ENCODE data around the gene OR9Q2. TPM values are rescaled to one million over a fixed set of nuclear protein-coding genes. Genes with fewer than 3 reads are reported as not detected.

OR9Q2 gene
- total and polyA plus RNA-seq, 2 of the 13 experiments (the other 11 are each of a cell fraction or from before 2014, with no cell fraction given), result not detected

DNA sequence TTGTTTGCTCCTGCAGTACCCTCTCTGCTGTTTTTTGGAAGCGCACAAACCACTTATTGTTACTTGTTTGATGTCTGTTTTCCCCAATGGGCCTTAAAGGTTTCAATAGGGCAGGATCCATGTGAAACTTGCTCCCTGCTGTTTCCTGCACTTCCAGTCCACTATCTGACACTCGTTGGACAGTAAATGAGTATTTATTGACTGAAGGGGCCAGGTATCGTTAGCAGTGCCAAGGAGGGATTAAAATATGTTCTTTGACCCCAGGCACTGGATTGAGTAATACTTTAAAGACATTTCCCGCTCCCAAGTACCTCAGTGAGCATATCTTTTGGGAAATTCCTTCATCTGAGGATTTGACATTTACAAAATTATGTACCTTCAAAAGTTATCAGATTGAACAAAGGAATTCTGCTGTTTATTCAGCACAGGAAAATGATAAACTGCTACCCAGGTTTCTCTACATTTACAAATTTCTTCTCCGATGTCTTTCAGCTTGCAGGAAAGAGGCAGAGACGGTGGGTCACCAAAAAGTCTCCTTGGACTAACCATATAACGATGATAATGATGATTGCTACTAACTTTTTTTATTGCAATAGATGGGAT lies 23.3 kb upstream of the OR9Q2 start (continued):
- TF ChIP-seq, protein P1, sequence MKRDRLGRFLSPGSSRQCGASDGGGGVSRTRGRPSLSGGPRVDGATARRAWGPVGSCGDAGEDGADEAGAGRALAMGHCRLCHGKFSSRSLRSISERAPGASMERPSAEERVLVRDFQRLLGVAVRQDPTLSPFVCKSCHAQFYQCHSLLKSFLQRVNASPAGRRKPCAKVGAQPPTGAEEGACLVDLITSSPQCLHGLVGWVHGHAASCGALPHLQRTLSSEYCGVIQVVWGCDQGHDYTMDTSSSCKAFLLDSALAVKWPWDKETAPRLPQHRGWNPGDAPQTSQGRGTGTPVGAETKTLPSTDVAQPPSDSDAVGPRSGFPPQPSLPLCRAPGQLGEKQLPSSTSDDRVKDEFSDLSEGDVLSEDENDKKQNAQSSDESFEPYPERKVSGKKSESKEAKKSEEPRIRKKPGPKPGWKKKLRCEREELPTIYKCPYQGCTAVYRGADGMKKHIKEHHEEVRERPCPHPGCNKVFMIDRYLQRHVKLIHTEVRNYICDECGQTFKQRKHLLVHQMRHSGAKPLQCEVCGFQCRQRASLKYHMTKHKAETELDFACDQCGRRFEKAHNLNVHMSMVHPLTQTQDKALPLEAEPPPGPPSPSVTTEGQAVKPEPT (CRISPR knock-in tag; IDR thresholded peaks at IDR 0.05; ENCODE audit: low read depth), result no peak
- TF ChIP-seq, protein P2, sequence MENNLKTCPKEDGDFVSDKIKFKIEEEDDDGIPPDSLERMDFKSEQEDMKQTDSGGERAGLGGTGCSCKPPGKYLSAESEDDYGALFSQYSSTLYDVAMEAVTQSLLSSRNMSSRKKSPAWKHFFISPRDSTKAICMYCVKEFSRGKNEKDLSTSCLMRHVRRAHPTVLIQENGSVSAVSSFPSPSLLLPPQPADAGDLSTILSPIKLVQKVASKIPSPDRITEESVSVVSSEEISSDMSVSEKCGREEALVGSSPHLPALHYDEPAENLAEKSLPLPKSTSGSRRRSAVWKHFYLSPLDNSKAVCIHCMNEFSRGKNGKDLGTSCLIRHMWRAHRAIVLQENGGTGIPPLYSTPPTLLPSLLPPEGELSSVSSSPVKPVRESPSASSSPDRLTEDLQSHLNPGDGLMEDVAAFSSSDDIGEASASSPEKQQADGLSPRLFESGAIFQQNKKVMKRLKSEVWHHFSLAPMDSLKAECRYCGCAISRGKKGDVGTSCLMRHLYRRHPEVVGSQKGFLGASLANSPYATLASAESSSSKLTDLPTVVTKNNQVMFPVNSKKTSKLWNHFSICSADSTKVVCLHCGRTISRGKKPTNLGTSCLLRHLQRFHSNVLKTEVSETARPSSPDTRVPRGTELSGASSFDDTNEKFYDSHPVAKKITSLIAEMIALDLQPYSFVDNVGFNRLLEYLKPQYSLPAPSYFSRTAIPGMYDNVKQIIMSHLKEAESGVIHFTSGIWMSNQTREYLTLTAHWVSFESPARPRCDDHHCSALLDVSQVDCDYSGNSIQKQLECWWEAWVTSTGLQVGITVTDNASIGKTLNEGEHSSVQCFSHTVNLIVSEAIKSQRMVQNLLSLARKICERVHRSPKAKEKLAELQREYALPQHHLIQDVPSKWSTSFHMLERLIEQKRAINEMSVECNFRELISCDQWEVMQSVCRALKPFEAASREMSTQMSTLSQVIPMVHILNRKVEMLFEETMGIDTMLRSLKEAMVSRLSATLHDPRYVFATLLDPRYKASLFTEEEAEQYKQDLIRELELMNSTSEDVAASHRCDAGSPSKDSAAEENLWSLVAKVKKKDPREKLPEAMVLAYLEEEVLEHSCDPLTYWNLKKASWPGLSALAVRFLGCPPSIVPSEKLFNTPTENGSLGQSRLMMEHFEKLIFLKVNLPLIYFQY (CRISPR knock-in tag; IDR thresholded peaks at IDR 0.05; ENCODE audit: borderline replicate concordance), result no peak
- TF ChIP-seq, protein P3, sequence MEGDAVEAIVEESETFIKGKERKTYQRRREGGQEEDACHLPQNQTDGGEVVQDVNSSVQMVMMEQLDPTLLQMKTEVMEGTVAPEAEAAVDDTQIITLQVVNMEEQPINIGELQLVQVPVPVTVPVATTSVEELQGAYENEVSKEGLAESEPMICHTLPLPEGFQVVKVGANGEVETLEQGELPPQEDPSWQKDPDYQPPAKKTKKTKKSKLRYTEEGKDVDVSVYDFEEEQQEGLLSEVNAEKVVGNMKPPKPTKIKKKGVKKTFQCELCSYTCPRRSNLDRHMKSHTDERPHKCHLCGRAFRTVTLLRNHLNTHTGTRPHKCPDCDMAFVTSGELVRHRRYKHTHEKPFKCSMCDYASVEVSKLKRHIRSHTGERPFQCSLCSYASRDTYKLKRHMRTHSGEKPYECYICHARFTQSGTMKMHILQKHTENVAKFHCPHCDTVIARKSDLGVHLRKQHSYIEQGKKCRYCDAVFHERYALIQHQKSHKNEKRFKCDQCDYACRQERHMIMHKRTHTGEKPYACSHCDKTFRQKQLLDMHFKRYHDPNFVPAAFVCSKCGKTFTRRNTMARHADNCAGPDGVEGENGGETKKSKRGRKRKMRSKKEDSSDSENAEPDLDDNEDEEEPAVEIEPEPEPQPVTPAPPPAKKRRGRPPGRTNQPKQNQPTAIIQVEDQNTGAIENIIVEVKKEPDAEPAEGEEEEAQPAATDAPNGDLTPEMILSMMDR (CRISPR knock-in tag; IDR thresholded peaks at IDR 0.05), result no peak
- no peak for TF ChIP-seq ZNF598 (CRISPR knock-in tag; IDR thresholded peaks at IDR 0.05; ENCODE audit: borderline replicate concordance)
- TF ChIP-seq, protein P4, sequence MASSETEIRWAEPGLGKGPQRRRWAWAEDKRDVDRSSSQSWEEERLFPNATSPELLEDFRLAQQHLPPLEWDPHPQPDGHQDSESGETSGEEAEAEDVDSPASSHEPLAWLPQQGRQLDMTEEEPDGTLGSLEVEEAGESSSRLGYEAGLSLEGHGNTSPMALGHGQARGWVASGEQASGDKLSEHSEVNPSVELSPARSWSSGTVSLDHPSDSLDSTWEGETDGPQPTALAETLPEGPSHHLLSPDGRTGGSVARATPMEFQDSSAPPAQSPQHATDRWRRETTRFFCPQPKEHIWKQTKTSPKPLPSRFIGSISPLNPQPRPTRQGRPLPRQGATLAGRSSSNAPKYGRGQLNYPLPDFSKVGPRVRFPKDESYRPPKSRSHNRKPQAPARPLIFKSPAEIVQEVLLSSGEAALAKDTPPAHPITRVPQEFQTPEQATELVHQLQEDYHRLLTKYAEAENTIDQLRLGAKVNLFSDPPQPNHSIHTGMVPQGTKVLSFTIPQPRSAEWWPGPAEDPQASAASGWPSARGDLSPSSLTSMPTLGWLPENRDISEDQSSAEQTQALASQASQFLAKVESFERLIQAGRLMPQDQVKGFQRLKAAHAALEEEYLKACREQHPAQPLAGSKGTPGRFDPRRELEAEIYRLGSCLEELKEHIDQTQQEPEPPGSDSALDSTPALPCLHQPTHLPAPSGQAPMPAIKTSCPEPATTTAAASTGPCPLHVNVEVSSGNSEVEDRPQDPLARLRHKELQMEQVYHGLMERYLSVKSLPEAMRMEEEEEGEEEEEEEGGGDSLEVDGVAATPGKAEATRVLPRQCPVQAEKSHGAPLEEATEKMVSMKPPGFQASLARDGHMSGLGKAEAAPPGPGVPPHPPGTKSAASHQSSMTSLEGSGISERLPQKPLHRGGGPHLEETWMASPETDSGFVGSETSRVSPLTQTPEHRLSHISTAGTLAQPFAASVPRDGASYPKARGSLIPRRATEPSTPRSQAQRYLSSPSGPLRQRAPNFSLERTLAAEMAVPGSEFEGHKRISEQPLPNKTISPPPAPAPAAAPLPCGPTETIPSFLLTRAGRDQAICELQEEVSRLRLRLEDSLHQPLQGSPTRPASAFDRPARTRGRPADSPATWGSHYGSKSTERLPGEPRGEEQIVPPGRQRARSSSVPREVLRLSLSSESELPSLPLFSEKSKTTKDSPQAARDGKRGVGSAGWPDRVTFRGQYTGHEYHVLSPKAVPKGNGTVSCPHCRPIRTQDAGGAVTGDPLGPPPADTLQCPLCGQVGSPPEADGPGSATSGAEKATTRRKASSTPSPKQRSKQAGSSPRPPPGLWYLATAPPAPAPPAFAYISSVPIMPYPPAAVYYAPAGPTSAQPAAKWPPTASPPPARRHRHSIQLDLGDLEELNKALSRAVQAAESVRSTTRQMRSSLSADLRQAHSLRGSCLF (CRISPR knock-in tag; IDR thresholded peaks at IDR 0.05; ENCODE audit: borderline replicate concordance), result no peak
- TF ChIP-seq, protein P5, sequence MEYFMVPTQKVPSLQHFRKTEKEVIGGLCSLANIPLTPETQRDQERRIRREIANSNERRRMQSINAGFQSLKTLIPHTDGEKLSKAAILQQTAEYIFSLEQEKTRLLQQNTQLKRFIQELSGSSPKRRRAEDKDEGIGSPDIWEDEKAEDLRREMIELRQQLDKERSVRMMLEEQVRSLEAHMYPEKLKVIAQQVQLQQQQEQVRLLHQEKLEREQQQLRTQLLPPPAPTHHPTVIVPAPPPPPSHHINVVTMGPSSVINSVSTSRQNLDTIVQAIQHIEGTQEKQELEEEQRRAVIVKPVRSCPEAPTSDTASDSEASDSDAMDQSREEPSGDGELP (IDR thresholded peaks at IDR 0.05; ENCODE audit: borderline replicate concordance, low read depth), result peak; percentile 60; the same call in 1 of the 2 replicates
- no peak for TF ChIP-seq ZNF570 (CRISPR knock-in tag; IDR thresholded peaks at IDR 0.05; ENCODE audit: borderline replicate concordance)
- TF ChIP-seq, protein P6, sequence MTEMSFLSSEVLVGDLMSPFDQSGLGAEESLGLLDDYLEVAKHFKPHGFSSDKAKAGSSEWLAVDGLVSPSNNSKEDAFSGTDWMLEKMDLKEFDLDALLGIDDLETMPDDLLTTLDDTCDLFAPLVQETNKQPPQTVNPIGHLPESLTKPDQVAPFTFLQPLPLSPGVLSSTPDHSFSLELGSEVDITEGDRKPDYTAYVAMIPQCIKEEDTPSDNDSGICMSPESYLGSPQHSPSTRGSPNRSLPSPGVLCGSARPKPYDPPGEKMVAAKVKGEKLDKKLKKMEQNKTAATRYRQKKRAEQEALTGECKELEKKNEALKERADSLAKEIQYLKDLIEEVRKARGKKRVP (CRISPR knock-in tag; IDR thresholded peaks at IDR 0.05), result peak in 1 of 2 experiments; percentile 73; a peak in 1 of 4 replicates
- no peak for TF ChIP-seq ZNF549 (CRISPR knock-in tag; IDR thresholded peaks at IDR 0.05)
- TF ChIP-seq, protein P7, sequence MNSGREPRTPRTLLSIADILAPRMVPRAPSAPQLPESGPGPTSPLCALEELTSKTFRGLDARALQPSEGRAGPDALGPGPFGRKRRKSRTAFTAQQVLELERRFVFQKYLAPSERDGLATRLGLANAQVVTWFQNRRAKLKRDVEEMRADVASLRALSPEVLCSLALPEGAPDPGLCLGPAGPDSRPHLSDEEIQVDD (CRISPR knock-in tag; IDR thresholded peaks at IDR 0.05; ENCODE audit: borderline replicate concordance), result no peak
- TF ChIP-seq ZNF296 (CRISPR knock-in tag; conservative IDR thresholded peaks at IDR 0.05), result no peak
- TF ChIP-seq STAT5B (CRISPR knock-in tag; IDR thresholded peaks at IDR 0.05), result no peak

Measured in HepG2 (cell line).